Measurements from ENCODE around the gene SLC16A5. TPM values are rescaled to one million over a fixed set of nuclear protein-coding genes. Genes with fewer than 3 reads are reported as not detected.
"Not testable (repeated sequence)": the region's sequence is repeated elsewhere in the genome, so short reads cannot be mapped to it uniquely, and the experiment has no call there.

Gene SLC16A5
- total RNA-seq, 1 donor from 2014 or later: 7.1 TPM

DNA sequence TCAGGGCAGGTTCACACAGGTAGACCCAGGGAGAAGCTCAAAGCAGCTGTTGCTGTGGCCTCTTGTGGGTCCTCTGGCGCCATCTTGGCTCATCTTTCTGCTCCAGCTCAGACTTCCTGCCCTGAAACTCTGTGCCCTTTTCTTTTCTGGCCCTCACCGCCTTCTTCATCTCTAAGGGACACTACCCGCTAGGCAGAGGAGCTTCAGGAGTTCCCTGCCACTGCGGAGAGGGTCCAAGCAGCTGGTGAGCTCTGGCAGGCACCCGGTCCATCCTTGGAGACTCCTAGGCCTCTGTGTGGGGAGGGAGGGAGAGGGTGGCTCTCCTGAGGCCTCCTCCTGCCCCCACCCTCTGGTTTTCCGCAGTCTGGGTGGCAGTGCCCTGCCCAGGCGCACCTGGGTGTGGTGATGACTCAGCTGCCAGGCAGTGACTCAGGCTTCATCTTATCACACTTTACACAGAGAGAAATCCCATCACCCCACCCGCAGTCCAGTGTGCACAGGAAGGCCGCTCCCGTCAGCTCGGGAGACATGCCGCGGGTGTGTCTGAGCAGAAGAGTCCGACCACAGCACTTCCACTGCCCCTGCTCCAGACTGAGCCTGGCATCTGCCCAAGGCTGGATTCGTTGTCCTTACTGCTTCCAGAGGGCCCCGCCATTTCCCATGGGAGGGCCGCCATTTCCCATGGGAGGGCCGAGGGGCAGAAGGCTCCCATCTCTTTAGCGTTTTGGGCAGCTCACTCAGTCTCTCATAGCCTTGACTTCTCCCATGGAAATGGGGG lies 36.5 kb downstream of the SLC16A5 start:
- intact Hi-C loops (cut with DNase I): no loop called here
- ATAC-seq (peak; percentile 35), DNase-seq (ENCODE audit: missing footprints) (peak; percentile 83)

DNA sequence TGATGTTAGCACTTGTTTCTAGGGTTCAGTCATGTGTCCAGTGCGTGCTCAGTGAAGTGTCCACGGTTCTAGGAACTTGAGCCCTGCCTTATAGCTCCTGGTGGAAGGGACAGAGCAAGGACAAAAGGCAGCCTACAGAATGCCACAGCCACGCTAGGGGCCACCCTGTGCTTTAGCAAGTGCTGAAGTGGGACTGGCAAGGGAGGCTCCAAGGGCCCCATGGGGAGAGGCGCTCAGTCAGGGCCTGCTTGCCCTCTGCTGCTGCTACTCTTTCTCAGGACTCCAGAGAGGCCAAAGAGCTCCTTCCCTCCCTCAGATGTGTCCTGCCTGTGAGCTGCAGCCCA lies 37.0 kb downstream of the SLC16A5 start:
- intact Hi-C loops (cut with DNase I): no loop called here
- DNase-seq (ENCODE audit: missing footprints): no peak
- ATAC-seq: no peak

- ATAC-seq (no peak), DNase-seq (ENCODE audit: missing footprints) (no peak)
- intact Hi-C loops (cut with DNase I): no loop called here
These were observed 38.2 kb downstream of the SLC16A5 start for GRCh38 chr17:75125984-75126383.

- no peak for ATAC-seq
- intact Hi-C loops (cut with DNase I): no loop called here
- DNase-seq (ENCODE audit: missing footprints): no peak
These were observed 39.2 kb downstream of the SLC16A5 start for GRCh38 chr17:75126954-75127353.

DNA sequence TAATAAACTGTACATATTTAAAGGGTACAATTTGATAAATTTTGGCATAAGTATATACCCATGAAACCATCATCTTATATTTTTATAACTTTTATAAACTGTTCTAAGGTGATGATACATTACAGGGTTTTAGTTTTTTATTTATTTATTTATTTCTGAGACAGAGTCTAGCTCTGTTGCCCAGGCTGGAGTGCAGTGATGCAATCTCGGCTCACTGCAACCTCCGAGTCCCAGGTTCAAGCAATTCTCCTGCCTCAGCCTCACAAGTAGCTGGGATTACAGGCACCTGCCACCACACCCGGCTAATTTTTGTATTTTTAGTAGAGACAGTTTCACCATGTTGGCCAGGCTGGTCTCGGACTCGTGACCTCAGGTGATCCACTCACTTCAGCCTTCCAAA lies 40.2 kb downstream of the SLC16A5 start:
- ATAC-seq; DNase-seq (ENCODE audit: missing footprints); intact Hi-C loops (cut with DNase I): not testable (repeated sequence)

DNA sequence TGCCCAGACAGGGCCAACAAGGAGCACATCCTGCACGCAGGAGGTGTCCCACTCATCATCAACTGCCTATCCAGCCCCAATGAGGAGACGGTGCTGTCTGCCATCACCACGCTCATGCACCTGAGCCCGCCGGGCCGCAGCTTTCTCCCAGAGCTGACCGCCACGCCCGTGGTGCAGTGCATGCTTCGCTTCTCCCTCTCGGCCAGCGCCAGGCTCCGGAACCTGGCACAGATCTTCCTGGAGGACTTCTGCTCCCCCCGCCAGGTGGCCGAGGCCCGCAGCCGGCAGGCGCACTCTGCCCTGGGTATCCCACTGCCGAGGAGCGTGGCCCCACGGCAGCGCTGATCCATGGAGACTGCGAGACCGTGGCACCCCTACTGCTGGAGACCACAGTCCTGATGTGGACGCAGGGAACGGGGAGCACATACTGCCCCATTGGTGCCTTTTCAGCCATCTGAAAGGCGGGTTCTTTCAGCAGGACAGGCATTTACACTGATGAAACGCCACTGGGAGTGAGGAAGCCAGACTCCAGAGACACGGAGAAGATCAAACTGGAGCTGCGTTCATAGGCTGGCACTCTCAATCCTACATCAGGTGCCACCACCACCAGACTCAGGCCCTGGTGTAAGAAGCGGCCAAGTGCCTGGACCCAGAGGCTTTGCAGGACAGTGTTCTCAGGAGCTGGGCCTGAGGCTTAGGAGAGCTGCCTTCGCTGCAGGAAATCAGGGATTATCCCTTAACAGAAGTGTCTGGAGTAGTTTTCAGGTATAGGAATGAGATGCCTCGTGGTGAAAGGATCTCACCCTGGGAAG lies 41.1 kb downstream of the SLC16A5 start:
- intact Hi-C loops (cut with DNase I): no loop called here
- ATAC-seq (no peak), DNase-seq (ENCODE audit: missing footprints) (no peak)

DNA sequence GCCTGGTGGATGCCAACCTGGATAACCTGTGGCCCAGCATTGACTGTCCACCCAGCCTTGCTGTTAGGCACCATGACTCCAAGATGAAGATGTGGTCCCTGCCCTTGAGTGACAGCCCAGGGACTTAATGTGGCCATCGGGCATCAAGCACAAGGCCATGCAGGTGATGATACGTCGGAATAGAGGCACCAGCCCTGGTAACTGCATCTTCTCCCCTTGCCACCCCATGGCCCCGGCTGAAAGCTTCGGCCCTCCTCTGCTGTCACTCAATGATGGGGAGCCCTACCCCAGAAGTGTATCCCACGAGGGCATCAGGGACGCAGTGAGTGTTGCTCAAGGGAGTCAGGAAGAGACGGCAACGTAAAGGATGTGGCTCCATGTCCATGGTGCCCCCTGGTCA lies 41.8 kb downstream of the SLC16A5 start:
- ATAC-seq (no peak), DNase-seq (ENCODE audit: missing footprints) (no peak)
- intact Hi-C loops (cut with DNase I): no loop called here

- no peak for ATAC-seq
- DNase-seq (ENCODE audit: missing footprints): no peak
- intact Hi-C loops (cut with DNase I): loop anchor here (2.0 kb wide), 1 partner anchor 15 kb away; no protein-coding TSS in a partner anchor
These were observed 42.4 kb downstream of the SLC16A5 start for GRCh38 chr17:75130059-75130631.

- intact Hi-C loops (cut with DNase I): loop anchor here (2.0 kb wide), 1 partner anchor 16 kb away; no protein-coding TSS in a partner anchor
- no peak for DNase-seq (ENCODE audit: missing footprints)
- ATAC-seq: peak; percentile 46
These were observed 43.0 kb downstream of the SLC16A5 start for GRCh38 chr17:75130632-75131277.

- DNase-seq (ENCODE audit: missing footprints) (peak; percentile 93), ATAC-seq (peak; percentile 93)
- intact Hi-C loops (cut with DNase I): loop anchor here (2.0 kb wide), 1 partner anchor 17 kb away; no protein-coding TSS in a partner anchor
These were observed 43.7 kb downstream of the SLC16A5 start, which contains the start of gene NT5C for GRCh38 chr17:75131278-75132017. NT5C (minus strand) TSS chr17:75131742; CDS start chr17:75131707, 35 bp downstream.

- ATAC-seq; intact Hi-C loops (cut with DNase I); DNase-seq (ENCODE audit: missing footprints): not testable (repeated sequence)
These were observed 44.6 kb downstream of the SLC16A5 start for GRCh38 chr17:75132018-75133000.

GRCh38 chr17:75133001-75133400 lies 45.2 kb downstream of the SLC16A5 start:
- intact Hi-C loops (cut with DNase I): no loop called here
- DNase-seq (ENCODE audit: missing footprints) (no peak), ATAC-seq (no peak)

DNA sequence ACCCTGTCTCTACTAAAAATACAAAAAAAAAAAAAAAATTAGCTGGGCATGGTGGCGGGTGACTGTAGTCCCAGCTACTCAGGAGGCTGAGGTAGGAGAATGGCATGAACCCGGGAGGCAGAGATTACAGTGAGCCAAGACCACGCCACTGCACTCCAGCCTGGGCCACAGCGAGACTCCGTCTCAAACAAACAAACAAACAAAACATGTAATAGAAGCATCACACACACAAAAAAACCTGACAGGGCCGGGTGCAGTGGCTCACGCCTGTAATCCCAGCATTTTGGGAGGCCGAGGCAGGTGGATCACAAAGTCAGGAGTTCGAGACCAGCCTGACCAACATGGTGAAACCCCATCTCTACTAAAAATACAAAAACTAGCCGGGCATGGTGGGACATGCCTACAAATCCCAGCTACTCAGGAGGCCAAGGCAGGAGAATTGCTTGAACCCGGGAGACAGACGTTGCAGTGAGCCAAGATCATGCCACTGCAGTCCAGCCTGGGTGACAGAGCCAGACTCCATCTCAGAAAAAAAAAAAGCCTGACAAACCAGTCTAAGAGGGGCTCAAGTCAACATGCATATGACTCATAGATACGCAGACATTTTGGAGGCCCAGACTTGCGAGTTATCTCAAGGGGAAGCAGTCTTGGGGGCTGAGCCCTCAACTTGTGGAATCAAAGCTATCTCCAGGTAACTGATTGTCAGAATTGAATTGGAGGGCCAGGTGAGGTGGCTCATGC lies 46.0 kb downstream of the SLC16A5 start:
- DNase-seq (ENCODE audit: missing footprints); intact Hi-C loops (cut with DNase I); ATAC-seq: not testable (repeated sequence)

DNA sequence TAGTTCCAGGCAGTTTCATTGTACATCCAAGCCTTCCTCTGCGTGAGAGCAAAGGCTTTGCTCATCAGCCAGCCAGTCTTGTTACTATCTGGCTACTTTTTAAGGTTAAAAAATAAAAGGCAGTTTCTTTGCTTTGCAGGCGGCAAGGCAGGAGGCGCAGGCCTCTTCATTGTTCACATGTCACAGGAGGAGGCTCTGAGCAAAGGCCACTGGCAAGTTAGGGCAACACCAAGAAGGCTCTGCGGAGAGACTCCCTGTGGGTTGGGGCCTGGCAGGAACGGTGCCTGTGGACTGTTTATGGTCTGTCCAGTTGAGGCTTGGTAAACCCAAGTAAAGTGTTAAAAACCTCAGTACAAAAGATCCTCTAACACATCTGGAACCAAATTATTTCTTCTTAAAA lies 47.7 kb downstream of the SLC16A5 start:
- no peak for DNase-seq (ENCODE audit: missing footprints)
- ATAC-seq: no peak
- intact Hi-C loops (cut with DNase I): no loop called here

DNA sequence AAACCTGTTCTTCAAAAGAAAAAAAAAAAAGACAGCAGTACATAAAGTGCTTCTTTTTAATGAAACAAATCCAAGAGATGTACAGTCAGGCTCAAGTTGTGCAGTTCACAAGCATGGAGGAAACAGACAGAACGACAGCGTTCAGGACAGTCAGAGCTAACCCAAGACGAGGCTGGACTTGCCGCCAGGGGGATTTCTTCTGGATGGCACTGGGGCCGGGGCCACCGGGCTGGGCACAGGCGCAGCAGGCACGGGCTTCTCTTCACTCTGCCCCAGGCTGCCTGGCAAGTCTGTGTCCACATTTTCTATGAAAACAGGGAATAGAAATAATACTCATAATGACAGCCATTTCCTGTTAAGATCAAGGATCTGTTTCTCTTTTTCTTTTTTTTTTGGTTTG lies 48.2 kb downstream of the SLC16A5 start:
- no peak for DNase-seq (ENCODE audit: missing footprints)
- intact Hi-C loops (cut with DNase I): no loop called here
- ATAC-seq: no peak

DNA sequence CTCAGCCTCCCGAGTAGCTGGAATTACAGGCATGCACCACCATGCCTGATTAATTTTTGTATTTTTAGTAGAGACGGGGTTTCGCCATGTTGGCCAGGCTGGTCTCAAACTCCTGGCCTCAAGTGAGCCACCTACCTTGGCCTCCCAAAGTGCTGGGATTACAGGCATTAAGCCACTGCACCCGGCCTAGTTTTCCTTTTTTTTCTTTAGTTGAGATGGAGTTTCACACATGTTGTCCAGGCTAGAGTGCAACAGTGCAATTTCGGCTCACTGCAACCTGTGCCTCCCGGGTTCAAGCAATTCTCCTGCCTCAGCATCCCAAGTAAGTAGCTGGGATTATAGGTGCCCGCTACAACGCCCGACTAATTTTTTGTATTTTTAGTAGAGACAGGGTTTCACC lies 50.0 kb downstream of the SLC16A5 start:
- ATAC-seq; intact Hi-C loops (cut with DNase I); DNase-seq (ENCODE audit: missing footprints): not testable (repeated sequence)

DNA sequence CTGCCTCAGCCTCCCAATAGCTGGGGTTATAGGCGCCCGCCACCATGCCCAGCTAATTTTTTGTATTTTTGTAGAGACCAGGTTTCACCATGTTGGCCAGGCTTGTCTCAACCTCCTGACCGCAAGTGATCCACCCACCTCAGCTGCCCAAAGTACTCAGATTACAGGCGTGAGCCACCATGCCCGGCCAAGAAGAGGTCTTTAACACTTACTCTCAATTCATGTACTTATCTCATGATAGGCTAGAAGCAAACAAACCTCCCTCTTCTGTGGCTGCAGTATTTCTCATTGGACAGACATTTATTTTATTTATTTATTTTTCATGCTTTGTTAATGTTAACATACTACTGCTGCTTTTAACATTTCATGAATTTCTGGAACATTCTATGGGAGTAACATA lies 50.8 kb downstream of the SLC16A5 start:
- ATAC-seq (no peak), DNase-seq (ENCODE audit: missing footprints) (no peak)
- intact Hi-C loops (cut with DNase I): no loop called here
